SK-N-SH treated with all-trans-retinoic acid at 6 μM for 48 hours (cell line): ENCODE data around the gene CAGE1.

Experiments
- ARNTL ChIP-seq: fragments of 450-650 bp; formaldehyde crosslinking; IDR thresholded peaks from 2 replicates; pipeline ENCODE4 v1.5.0; 2020; ENCODE audit warnings: low read depth, mild to moderate bottlenecking, moderate library complexity, borderline replicate concordance
- ISL1 ChIP-seq: fragments of 250-450 bp; sonication (Bioruptor Pico); IDR thresholded peaks from 2 replicates; pipeline ENCODE4 v2.1.2; 2022; ENCODE audit warnings: mild to moderate bottlenecking, moderate library complexity
- RARB ChIP-seq: fragments of 250-450 bp; sonication (Bioruptor Pico); IDR thresholded peaks from 2 replicates; pipeline ENCODE4 v1.8.0; 2021; ENCODE audit warnings: mild to moderate bottlenecking, moderate library complexity
- SNAI2 ChIP-seq: fragments of 250-450 bp; sonication (Bioruptor Pico); IDR thresholded peaks from 2 replicates; pipeline ENCODE4 v1.5.0; 2020; ENCODE audit warnings: mild to moderate bottlenecking, moderate library complexity
- TOX ChIP-seq: fragments of 250-450 bp; sonication (Bioruptor Pico); IDR thresholded peaks from 2 replicates; pipeline ENCODE4 v1.8.0; 2021; ENCODE audit warnings: mild to moderate bottlenecking, moderate library complexity, borderline replicate concordance
- ZC3H10 ChIP-seq: fragments of 250-450 bp; sonication (Bioruptor Pico); IDR thresholded peaks from 2 replicates; pipeline ENCODE4 v1.5.1; 2021; ENCODE audit warnings: mild to moderate bottlenecking, moderate library complexity
- ZFP3 ChIP-seq: fragments of 250-450 bp; sonication (Bioruptor Pico); IDR thresholded peaks from 2 replicates; pipeline ENCODE4 v1.5.0; 2020; ENCODE audit warnings: mild to moderate bottlenecking, moderate library complexity
- ZFP30 ChIP-seq: fragments of 450-650 bp; formaldehyde crosslinking; IDR thresholded peaks from 2 replicates; pipeline ENCODE4 v1.5.0; 2022; ENCODE audit warnings: mild to moderate bottlenecking, moderate library complexity
- ZNF565 ChIP-seq: fragments of 450-650 bp; formaldehyde crosslinking; conservative IDR thresholded peaks from 2 replicates; pipeline ENCODE4 v1.5.0; 2020; ENCODE audit warnings: low read depth, mild to moderate bottlenecking, moderate library complexity
- TF ChIP-seq, protein P1 (sequence below): fragments of 250-450 bp; sonication (Bioruptor Pico); IDR thresholded peaks from 2 replicates; pipeline ENCODE4 v1.8.0; 2020; ENCODE audit warnings: mild to moderate bottlenecking, moderate library complexity, borderline replicate concordance
- TF ChIP-seq, protein P2 (sequence below): fragments of 250-450 bp; sonication (Bioruptor Pico); IDR thresholded peaks from 2 replicates; pipeline ENCODE4 v1.8.0; 2021; ENCODE audit warnings: low read depth, mild to moderate bottlenecking, moderate library complexity, borderline replicate concordance
- TF ChIP-seq, protein P3 (sequence below): fragments of 250-450 bp; sonication (Bioruptor Pico); IDR thresholded peaks from 2 replicates; pipeline ENCODE4 v1.5.0; 2020; ENCODE audit warnings: mild to moderate bottlenecking, moderate library complexity

DNA sequence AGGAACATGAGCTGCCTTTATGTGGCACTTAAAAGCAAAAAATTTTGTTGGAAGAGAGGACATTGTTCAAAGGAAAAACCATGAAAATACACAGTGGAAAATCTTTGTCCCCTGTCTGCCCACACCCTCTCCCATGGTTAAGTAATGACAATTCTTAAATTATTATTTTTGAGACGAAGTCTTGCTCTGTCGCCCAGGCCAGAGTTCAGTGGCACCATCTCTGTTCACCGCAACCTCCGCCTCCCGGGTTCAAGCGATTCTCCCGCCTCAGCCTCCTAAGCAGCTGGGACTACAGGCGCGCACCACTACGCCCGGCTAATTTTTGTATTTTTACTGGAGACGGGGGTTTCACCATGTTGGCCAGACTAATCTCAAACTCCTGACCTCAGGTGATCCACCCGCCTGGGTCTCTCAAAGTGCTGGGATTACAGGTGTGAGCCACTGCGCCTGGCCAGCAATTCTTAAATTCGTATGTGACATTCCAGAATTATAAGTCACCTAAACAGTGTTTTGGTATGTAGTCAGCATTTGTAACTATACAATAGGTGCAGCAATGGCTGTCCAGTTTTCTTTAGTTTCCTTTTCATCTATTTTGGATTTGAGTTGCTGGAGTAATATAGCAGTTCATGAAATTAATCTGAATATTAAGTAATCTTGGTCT is 75.9 kb downstream of the CAGE1 start:
- TF ChIP-seq ISL1 (CRISPR knock-in tag) (no peak), ARNTL (CRISPR knock-in tag) (no peak), ZNF565 (CRISPR knock-in tag) (no peak), RARB (no peak), SNAI2 (CRISPR knock-in tag) (no peak), ZFP30 (CRISPR knock-in tag) (no peak), ZFP3 (CRISPR knock-in tag) (no peak), ZC3H10 (CRISPR knock-in tag) (no peak), TOX (CRISPR knock-in tag) (no peak)
- TF ChIP-seq, protein P1, sequence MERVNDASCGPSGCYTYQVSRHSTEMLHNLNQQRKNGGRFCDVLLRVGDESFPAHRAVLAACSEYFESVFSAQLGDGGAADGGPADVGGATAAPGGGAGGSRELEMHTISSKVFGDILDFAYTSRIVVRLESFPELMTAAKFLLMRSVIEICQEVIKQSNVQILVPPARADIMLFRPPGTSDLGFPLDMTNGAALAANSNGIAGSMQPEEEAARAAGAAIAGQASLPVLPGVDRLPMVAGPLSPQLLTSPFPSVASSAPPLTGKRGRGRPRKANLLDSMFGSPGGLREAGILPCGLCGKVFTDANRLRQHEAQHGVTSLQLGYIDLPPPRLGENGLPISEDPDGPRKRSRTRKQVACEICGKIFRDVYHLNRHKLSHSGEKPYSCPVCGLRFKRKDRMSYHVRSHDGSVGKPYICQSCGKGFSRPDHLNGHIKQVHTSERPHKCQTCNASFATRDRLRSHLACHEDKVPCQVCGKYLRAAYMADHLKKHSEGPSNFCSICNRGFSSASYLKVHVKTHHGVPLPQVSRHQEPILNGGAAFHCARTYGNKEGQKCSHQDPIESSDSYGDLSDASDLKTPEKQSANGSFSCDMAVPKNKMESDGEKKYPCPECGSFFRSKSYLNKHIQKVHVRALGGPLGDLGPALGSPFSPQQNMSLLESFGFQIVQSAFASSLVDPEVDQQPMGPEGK (CRISPR knock-in tag) = no peak
- TF ChIP-seq, protein P2, sequence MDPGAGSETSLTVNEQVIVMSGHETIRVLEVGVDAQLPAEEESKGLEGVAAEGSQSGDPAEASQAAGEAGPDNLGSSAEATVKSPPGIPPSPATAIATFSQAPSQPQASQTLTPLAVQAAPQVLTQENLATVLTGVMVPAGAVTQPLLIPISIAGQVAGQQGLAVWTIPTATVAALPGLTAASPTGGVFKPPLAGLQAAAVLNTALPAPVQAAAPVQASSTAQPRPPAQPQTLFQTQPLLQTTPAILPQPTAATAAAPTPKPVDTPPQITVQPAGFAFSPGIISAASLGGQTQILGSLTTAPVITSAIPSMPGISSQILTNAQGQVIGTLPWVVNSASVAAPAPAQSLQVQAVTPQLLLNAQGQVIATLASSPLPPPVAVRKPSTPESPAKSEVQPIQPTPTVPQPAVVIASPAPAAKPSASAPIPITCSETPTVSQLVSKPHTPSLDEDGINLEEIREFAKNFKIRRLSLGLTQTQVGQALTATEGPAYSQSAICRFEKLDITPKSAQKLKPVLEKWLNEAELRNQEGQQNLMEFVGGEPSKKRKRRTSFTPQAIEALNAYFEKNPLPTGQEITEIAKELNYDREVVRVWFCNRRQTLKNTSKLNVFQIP = no peak
- TF ChIP-seq, protein P3, sequence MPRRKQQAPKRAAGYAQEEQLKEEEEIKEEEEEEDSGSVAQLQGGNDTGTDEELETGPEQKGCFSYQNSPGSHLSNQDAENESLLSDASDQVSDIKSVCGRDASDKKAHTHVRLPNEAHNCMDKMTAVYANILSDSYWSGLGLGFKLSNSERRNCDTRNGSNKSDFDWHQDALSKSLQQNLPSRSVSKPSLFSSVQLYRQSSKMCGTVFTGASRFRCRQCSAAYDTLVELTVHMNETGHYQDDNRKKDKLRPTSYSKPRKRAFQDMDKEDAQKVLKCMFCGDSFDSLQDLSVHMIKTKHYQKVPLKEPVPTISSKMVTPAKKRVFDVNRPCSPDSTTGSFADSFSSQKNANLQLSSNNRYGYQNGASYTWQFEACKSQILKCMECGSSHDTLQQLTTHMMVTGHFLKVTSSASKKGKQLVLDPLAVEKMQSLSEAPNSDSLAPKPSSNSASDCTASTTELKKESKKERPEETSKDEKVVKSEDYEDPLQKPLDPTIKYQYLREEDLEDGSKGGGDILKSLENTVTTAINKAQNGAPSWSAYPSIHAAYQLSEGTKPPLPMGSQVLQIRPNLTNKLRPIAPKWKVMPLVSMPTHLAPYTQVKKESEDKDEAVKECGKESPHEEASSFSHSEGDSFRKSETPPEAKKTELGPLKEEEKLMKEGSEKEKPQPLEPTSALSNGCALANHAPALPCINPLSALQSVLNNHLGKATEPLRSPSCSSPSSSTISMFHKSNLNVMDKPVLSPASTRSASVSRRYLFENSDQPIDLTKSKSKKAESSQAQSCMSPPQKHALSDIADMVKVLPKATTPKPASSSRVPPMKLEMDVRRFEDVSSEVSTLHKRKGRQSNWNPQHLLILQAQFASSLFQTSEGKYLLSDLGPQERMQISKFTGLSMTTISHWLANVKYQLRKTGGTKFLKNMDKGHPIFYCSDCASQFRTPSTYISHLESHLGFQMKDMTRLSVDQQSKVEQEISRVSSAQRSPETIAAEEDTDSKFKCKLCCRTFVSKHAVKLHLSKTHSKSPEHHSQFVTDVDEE = no peak
